Fibroblast of upper back skin (primary cell): ENCODE data around the gene GLRB.
"Not testable (repeated sequence)": the region's sequence is repeated elsewhere in the genome, so short reads cannot be mapped to it uniquely, and the experiment has no call there.

ENCODE experiments used
- DNase-seq: peaks from one replicate; pipeline ENCODE4 v3.0.0-alpha.2; 2013

Gene GLRB

GRCh38 chr4:157075811-157076577 lies at the start of gene GLRB:
Gene GLRB, plus strand, starts transcription at chr4:157076150. Its CDS starts 1,875 bp downstream, at chr4:157078025.
- peak; percentile 9 for DNase-seq

GRCh38 chr4:157035471-157035870 lies 40.5 kb upstream of the GLRB start:
- DNase-seq, result no peak

GRCh38 chr4:157040405-157040804 lies 35.5 kb upstream of the GLRB start:
- no peak for DNase-seq

GRCh38 chr4:157043131-157043530 lies 32.8 kb upstream of the GLRB start:
- DNase-seq, result peak; percentile 65

GRCh38 chr4:157045507-157046127 lies 30.3 kb upstream of the GLRB start:
- peak; percentile 86 for DNase-seq

GRCh38 chr4:157048248-157048647 lies 27.7 kb upstream of the GLRB start:
- peak; percentile 79 for DNase-seq

GRCh38 chr4:157050561-157050960 lies 25.4 kb upstream of the GLRB start:
- no peak for DNase-seq

- DNase-seq, result peak; percentile 42
Measured at GRCh38 chr4:157052429-157053040, 23.4 kb upstream of the GLRB start.

GRCh38 chr4:157057218-157057617 lies 18.7 kb upstream of the GLRB start:
- peak; percentile 50 for DNase-seq

- DNase-seq, result not testable (repeated sequence)
Measured at GRCh38 chr4:157058899-157059298, 17.1 kb upstream of the GLRB start.

GRCh38 chr4:157072002-157072401 lies 3.9 kb upstream of the GLRB start:
- peak; percentile 58 for DNase-seq

GRCh38 chr4:157075401-157075800 lies 549 bp upstream of the GLRB start:
- no peak for DNase-seq

GRCh38 chr4:157076578-157076947 lies 613 bp downstream of the GLRB start:
- DNase-seq, result no peak

GRCh38 chr4:157079441-157079840 lies 3.5 kb downstream of the GLRB start:
- no peak for DNase-seq

- DNase-seq, result no peak
Measured at GRCh38 chr4:157080605-157081004, 4.7 kb downstream of the GLRB start.

GRCh38 chr4:157095716-157096115 lies 19.8 kb downstream of the GLRB start:
- no peak for DNase-seq

GRCh38 chr4:157096439-157096838 lies 20.5 kb downstream of the GLRB start:
- peak; percentile 47 for DNase-seq

- DNase-seq, result no peak
Measured at GRCh38 chr4:157099506-157099905, 23.6 kb downstream of the GLRB start.

- DNase-seq, result no peak
Measured at GRCh38 chr4:157104541-157104940, 28.6 kb downstream of the GLRB start.

- DNase-seq, result no peak
Measured at GRCh38 chr4:157114671-157115070, 38.7 kb downstream of the GLRB start.

GRCh38 chr4:157115613-157116335 lies 39.8 kb downstream of the GLRB start:
- peak; percentile 85 for DNase-seq

- DNase-seq, result peak; percentile 84
Measured at GRCh38 chr4:157121401-157121800, 45.5 kb downstream of the GLRB start.

GRCh38 chr4:157127571-157127970 lies 51.6 kb downstream of the GLRB start:
- no peak for DNase-seq
